MCF 10A (cell line): ENCODE data around the gene MYO7B. TPM values are rescaled to one million over a fixed set of nuclear protein-coding genes. Genes with fewer than 3 reads are reported as not detected.
"Not testable (repeated sequence)": the region's sequence is repeated elsewhere in the genome, so short reads cannot be mapped to it uniquely, and the experiment has no call there.

Experiments
- BruUV-seq: library from RNA; stranded (reverse); fragments of 400-500 nt; replicated peaks from 2 replicates; lab custom pipeline; 2021; lab: Mats Ljungman, UMichigan
- CTCF ChIA-PET: fragments of 300-600 bp; sonication (Branson Sonifier 250); formaldehyde crosslinking; extraction: SDS; loops from one replicate; lab custom pipeline; 2021; ENCODE audit warnings: antibody characterized with exemption, inconsistent platforms; lab: Yijun Ruan, JAX
- POLR2A ChIA-PET: fragments of 300-600, 350-650 bp; sonication (Branson Sonifier 250); formaldehyde crosslinking; extraction: SDS; loops from one replicate; lab custom pipeline; 2020; ENCODE audit warnings: antibody characterized with exemption, inconsistent platforms; lab: Yijun Ruan, JAX
- DNase-seq: peaks from one replicate; pipeline ENCODE4 v3.0.0-alpha.2; 2018; ENCODE audit not compliant: unreplicated experiment
- H3K27ac Mint-ChIP-seq: one replicate; pipeline ENCODE4 v1.8.0; 2022; ENCODE audit warnings: mild to moderate bottlenecking, low read depth, mixed read lengths; ENCODE audit not compliant: unreplicated experiment
- H3K27me3 Mint-ChIP-seq: one replicate; pipeline ENCODE4 v1.8.0; 2022; ENCODE audit warnings: mixed read lengths; ENCODE audit not compliant: insufficient read depth, unreplicated experiment
- H3K36me3 Mint-ChIP-seq: one replicate; pipeline ENCODE4 v1.8.0; 2022; ENCODE audit warnings: mild to moderate bottlenecking, moderate library complexity, mixed read lengths; ENCODE audit not compliant: insufficient read depth, unreplicated experiment
- H3K4me1 Mint-ChIP-seq: one replicate; pipeline ENCODE4 v1.8.0; 2022; ENCODE audit warnings: mixed read lengths; ENCODE audit not compliant: insufficient read depth, unreplicated experiment
- H3K4me3 Mint-ChIP-seq: one replicate; pipeline ENCODE4 v1.8.0; 2022; ENCODE audit warnings: mild to moderate bottlenecking, moderate library complexity, mixed read lengths; ENCODE audit not compliant: unreplicated experiment
- H3K9me3 Mint-ChIP-seq: one replicate; pipeline ENCODE4 v1.8.0; 2022; ENCODE audit warnings: mixed read lengths; ENCODE audit not compliant: unreplicated experiment
- intact Hi-C: fragments of 100-400 bp; cut with micrococcal nuclease; formaldehyde crosslinking; loops from 2 replicates; pipeline ENCODE4 v1.14.1; 2022
- total RNA-seq: library from RNA; stranded (reverse); gene quantifications from 2 replicates; pipeline ENCODE4 v1.2.3, GENCODE V29; 2022
- TF ChIP-seq, protein P1 (sequence below): fragments of 200-600 bp; IDR thresholded peaks from one replicate; pipeline ENCODE4 v1.8.0; 2022; ENCODE audit warnings: antibody characterized with exemption, mild to moderate bottlenecking; ENCODE audit not compliant: unreplicated experiment

The MYO7B gene
- total RNA-seq, 1 experiment from 2014 or later, result not detected

DNA sequence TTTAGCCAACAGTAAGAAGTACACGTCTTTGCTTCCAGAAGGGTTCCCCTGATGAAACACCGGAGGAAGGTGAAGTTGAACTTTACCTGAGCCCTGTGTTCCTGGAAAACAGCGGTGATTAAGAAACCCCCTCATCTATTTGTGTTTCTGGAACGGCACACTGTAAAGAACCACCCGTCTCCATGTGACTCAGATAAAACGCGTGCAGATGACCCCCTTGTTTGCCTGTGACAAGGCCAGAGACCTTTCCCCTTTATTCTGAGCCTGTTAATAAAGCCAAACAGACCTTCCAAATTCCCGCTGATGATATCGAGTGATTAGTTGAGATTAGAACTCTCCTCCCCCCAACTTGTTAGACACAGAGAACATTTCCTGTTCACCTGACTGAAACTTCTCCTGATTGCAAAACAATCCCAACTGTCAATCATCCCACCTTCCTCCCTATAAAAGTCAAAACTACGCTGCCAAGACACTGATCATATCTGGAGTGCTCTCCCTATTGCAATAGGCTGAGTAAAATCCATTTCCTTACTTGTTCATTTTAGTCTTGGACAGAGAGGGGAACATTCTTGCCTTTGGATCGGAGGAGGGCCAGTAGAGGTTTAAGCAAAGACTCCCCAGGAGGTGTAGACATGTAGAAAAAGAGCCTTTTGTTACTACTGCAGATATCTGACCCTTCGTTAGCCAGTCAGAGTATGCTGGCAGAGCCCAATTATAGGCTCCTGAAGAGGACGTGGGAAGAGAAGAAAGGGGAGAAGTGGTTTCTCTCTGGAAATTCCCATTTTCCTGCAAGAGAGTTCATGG is 8.3 kb upstream of the MYO7B start:
- TF ChIP-seq, protein P1, sequence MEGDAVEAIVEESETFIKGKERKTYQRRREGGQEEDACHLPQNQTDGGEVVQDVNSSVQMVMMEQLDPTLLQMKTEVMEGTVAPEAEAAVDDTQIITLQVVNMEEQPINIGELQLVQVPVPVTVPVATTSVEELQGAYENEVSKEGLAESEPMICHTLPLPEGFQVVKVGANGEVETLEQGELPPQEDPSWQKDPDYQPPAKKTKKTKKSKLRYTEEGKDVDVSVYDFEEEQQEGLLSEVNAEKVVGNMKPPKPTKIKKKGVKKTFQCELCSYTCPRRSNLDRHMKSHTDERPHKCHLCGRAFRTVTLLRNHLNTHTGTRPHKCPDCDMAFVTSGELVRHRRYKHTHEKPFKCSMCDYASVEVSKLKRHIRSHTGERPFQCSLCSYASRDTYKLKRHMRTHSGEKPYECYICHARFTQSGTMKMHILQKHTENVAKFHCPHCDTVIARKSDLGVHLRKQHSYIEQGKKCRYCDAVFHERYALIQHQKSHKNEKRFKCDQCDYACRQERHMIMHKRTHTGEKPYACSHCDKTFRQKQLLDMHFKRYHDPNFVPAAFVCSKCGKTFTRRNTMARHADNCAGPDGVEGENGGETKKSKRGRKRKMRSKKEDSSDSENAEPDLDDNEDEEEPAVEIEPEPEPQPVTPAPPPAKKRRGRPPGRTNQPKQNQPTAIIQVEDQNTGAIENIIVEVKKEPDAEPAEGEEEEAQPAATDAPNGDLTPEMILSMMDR, result no peak
- Mint-ChIP-seq H3K4me1 (peaks cover 12% of the 10 kb centered on the region), H3K27me3 (no peaks in the 10 kb centered on the region), H3K4me3 (peak overlapping the region; percentile 79), H3K9me3 (no peaks in the 10 kb centered on the region), H3K27ac (peak overlapping the region; percentile 95), H3K36me3 (peaks cover 16% of the 10 kb centered on the region)
- intact Hi-C loops, result loop anchor here (10.0 kb wide), 1 partner anchor 288 kb away; the partner anchor contains the start of gene WDR33
- no TSS peak for BruUV-seq
- peak; percentile 88 for DNase-seq
- POLR2A ChIA-PET, result interaction anchor here (0.6 to 2.3 kb wide), 28 partner anchors 8 to 564 kb away, joined by 3 to 76 read pairs (median 4); partner anchors contain the start of genes SFT2D3, UGGT1 and WDR33
- CTCF ChIA-PET, result interaction anchor here (0.6 to 0.9 kb wide), 4 partner anchors 23 to 123 kb away, joined by 3 to 5 read pairs (median 3); no protein-coding TSS in a partner anchor

GRCh38 chr2:127528487-127528886 is 7.0 kb upstream of the MYO7B start:
- Mint-ChIP-seq H3K4me3 (no peak overlapping the region), H3K27me3 (no peaks in the 10 kb centered on the region), H3K4me1 (peaks cover 10% of the 10 kb centered on the region), H3K36me3 (peaks cover 8% of the 10 kb centered on the region), H3K9me3 (no peaks in the 10 kb centered on the region), H3K27ac (no peak overlapping the region)
- POLR2A ChIA-PET, result interaction anchor here (0.5 kb wide), 1 partner anchor 1511 kb away, joined by 3 read pairs; no protein-coding TSS in a partner anchor
- intact Hi-C loops, result loop anchor here (10.0 kb wide), 1 partner anchor 286 kb away; the partner anchor contains the start of gene WDR33
- CTCF ChIA-PET, result interaction anchor here (0.6 to 1.4 kb wide), 3 partner anchors 12 to 122 kb away, joined by 3 to 5 read pairs (median 3); no protein-coding TSS in a partner anchor
- DNase-seq, result no peak
- BruUV-seq, result no TSS peak
- TF ChIP-seq, protein P1, result no peak

DNA sequence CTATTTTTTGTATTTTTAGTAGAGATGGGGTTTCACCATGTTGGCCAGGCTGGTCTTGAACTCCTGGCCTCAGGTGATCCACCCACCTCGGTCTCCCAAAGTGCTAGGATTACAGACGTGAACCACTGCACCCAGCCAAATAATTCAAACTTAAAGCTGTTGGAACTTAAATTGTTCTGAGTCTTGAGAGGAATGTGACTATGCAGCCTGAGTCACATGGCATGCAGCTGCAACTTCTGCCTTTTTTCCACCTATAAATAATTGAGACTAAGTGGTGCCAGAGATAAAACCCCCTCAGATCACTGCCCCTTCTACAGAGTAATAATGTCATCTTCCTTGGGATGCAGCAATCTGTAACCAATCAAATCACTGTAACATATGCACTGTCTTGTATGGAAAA is 6.1 kb upstream of the MYO7B start:
- intact Hi-C loops, result loop anchor here (10.0 kb wide), 1 partner anchor 285 kb away; the partner anchor contains the start of gene WDR33
- POLR2A ChIA-PET, result interaction anchor here (0.7 kb wide), 1 partner anchor 22 kb away, joined by 5 read pairs; no protein-coding TSS in a partner anchor
- CTCF ChIA-PET, result interaction anchor here (0.6 to 1.4 kb wide), 4 partner anchors 121 to 459 kb away, joined by 3 to 4 read pairs (median 3); no protein-coding TSS in a partner anchor
- not testable (repeated sequence) for H3K36me3 Mint-ChIP-seq, H3K9me3 Mint-ChIP-seq, H3K27ac Mint-ChIP-seq, H3K4me3 Mint-ChIP-seq, DNase-seq, H3K27me3 Mint-ChIP-seq, BruUV-seq
- peaks cover 10% of the 10 kb centered on the region for H3K4me1 Mint-ChIP-seq

DNA sequence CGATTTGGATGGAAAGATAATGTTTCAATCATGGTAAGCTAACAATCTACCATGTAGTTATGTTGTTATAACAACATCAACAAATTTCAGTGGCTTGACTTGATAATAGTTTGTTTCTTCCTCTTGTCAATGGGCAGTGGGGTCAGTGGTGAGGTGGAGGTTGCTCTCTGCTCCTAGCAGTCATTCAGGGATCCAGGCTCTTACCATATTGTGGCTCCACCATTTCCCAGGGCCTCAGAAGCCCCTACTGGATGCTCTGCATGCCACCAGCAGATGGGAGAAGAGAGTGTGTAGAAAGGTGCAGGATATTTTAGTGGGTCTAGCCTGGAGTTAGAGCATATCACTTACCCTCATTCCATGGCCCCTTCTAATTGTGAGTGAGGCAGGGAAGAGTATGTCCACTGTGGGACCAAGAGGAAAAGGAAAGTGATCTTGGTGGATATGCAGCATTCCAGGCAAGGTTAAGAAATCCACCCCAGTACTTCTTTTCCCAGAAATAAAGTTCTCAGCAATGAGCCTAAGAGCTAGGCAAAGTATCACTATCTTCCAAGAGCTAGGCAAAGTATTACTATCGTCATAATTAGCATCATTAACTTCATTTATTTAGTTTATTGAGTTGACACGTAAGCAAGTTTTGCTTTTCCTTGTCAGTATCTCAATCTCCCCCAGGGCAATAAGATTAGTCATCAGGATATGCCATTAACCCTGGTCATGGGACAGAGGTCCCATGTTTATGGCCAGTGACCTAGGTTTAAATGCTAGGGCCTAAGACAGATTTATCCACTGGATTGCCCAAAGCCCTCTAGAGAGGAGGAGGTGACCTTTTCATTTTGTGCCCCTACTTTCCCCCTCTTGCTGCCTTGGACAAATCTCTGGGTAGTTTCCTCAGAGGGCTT is 5.0 kb upstream of the MYO7B start:
- H3K4me3 Mint-ChIP-seq, result no peak overlapping the region
- ChIA-PET CTCF (interaction anchor here (0.6 kb wide), 1 partner anchor 1277 kb away, joined by 3 read pairs; no protein-coding TSS in a partner anchor), POLR2A (interaction anchor here (0.7 kb wide), 1 partner anchor 23 kb away, joined by 5 read pairs; no protein-coding TSS in a partner anchor)
- H3K27ac Mint-ChIP-seq, result no peak overlapping the region
- H3K27me3 Mint-ChIP-seq, result no peaks in the 10 kb centered on the region
- H3K4me1 Mint-ChIP-seq, result peaks cover 10% of the 10 kb centered on the region
- peaks cover 4% of the 10 kb centered on the region for H3K36me3 Mint-ChIP-seq
- TF ChIP-seq, protein P1, result no peak
- no TSS peak for BruUV-seq
- no peaks in the 10 kb centered on the region for H3K9me3 Mint-ChIP-seq
- DNase-seq, result peak; percentile 38
- intact Hi-C loops, result no loop called here
